ENCODE results near the gene AKAP6. TPM values are rescaled to one million over a fixed set of nuclear protein-coding genes. Genes with fewer than 3 reads are reported as not detected.
"Not testable (repeated sequence)": the region's sequence is repeated elsewhere in the genome, so short reads cannot be mapped to it uniquely, and the experiment has no call there.

AKAP6 gene
- total RNA-seq, 1 donor from 2014 or later, result 0.29 TPM

DNA sequence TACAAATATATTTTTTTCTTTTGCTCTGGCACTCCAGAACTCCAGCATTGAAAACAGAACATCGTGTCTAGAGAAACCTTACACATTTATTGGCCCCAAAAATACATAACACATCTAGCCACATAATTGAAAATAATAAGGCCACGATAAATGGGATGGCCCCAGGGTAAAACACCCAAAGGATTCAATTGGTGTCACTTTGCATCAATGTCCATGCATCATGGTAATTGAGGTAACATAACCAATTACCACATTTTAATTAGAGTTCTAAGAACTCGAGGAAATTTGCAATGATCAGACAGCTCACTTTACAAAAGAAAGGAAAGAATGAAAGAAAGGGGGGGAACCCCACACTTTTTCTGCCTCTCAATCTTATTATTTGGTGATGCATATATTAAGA, 457.8 kb downstream of the AKAP6 start:
- DNase-seq (ENCODE audit: extremely low read depth, low read depth, low spot score), result no peak

DNA sequence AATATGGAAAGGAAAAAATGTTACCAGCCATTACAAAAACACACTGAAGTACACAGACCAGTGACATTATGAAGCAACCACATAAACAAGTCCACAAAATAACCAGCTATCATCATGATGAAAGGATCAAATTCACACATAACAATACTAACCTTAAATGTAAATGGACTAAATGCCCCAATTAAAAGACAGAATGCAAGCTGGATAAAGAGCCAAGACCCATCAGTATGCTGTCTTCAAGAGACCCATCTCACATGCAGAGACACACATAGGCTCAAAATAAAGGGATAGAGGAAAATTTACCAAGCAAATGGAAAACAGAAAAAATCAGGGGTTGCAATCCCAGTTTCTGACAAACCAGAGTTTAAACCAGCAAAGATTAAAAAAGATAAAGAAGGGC, 463.9 kb downstream of the AKAP6 start:
- DNase-seq (ENCODE audit: extremely low read depth, low read depth, low spot score), result not testable (repeated sequence)

DNA sequence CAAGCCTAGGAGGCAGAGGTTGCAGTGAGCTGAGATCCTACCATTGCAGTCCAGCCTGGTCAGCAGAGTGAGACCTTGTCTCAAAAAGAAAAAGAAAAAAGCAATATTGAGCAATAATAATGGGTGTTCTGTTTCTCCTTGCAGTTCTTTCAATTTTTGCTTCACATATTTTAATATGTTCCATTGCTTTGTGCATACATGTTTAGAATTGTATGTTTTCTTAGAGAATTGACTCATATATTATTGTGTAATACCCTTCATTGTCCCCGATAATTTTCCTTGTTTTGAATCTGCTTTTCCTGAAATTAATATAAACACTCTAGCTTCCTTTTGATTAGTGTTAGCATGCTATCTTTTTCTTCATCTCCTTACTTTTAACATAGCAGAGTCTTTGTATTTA, 471.2 kb downstream of the AKAP6 start:
- DNase-seq (ENCODE audit: extremely low read depth, low read depth, low spot score), result no peak

DNA sequence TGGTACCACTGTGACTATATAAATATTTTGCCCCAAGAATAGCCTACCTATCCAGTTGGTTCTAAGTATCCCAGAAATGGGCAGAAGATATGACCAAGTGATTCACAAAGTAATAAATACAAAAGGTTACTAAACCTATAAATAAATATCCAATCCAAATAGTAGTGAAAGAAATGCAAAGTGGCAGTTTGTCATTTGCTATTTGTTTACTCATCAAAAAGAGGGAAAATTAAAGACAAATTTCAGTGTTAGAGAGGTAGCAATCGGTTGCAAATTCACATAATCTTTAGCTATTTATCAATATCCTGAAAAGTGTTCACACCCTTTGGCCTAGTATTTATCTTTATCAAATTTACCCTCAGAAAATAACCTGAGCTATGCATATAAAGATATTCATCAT, 473.2 kb downstream of the AKAP6 start:
- DNase-seq (ENCODE audit: extremely low read depth, low read depth, low spot score), result no peak

DNA sequence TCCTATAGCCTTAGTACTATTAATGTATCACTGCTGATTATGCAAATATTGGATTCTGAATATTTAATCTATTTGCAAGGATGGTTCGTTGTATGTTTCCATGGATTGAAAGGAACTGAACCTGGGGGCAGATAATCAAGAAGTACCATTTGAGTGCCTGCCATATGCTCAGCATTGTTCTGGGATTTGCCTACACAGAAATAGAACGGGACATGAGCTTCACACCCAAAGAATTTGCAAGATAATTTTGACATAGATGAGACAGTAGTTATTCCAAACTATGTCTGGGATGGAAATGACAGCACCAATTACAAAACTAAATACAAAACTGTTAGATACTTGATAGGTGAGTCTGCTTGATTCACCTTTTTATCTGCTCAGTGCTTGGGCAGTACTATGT, 476.9 kb downstream of the AKAP6 start:
- DNase-seq (ENCODE audit: extremely low read depth, low read depth, low spot score), result no peak

DNA sequence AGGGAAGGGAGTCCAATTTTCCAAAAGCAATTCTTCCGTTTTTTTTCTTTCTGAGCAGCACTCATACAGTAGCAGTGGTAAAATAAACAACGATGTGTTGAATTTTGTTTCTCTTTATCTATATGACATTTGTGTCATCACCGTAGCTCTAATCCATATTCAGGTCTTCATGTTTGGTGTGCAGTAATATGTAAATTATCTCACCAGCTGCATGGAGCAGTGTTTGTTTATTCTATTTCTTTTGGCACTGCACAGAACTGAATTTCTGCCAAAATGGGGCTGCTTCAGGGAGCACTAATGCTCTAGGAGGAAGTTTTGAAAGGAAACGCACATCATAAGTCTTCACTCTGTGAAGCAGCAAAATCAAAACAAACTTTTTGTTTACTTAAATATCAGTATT, 479.5 kb downstream of the AKAP6 start:
- DNase-seq (ENCODE audit: extremely low read depth, low read depth, low spot score), result no peak

DNA sequence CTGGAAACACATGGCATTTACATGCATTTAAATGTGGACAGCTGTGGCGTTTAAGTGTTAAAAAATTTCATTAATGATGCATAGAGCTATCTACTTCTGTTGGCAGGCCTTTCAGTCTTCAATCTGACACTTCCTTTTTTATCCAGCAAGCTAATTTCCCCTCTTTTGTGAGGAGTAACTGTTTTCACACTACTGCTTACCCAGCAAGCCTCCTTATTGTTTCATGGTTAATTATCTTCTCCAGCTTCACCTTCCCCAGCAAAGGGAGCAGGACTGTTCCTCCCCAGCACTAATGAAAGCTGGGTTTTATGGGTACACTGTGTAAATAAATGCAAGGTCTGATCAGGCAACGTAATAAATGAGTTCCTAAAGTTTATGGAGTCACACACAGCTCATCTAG, 480.2 kb downstream of the AKAP6 start:
- DNase-seq (ENCODE audit: extremely low read depth, low read depth, low spot score), result no peak

DNA sequence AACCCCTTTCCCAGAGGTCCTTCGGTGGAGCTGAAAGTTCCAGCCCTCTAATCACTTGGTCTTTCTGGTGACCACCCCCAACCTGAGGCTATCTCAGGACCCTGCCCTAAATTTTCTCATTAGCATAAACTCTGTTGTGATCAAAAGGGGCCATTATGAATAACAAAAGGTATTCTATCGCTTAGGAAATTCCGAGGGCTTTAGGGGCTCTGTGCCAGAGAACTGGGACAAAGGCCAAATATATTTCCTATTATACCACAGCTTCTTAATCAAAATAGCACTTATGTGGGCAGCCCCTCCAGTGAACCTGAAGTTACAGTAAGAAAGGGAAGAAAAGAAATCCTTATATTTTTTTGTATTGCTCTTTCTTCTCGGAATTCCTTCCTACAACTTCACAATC, 484.3 kb downstream of the AKAP6 start:
- no peak for DNase-seq (ENCODE audit: extremely low read depth, low read depth, low spot score)

DNA sequence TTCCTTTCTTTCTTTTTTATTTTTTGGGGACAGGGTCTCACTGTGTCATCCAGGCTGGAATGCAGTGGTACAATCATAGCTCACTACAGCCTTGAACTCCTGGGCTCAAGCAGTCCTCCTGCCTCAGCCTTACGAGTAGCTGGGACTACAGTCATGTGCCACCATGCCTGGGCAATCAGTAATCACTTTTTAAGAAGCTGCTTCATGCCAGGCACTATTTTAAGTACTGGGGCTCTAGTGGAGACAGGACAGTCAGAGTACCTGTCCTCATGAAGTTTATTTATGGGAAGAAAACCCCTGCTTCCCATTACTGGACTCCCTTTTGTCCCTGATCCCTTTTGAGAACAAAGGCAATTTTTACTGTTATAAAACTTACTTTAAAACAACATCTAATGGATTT, 485.6 kb downstream of the AKAP6 start:
- DNase-seq (ENCODE audit: extremely low read depth, low read depth, low spot score), result no peak

DNA sequence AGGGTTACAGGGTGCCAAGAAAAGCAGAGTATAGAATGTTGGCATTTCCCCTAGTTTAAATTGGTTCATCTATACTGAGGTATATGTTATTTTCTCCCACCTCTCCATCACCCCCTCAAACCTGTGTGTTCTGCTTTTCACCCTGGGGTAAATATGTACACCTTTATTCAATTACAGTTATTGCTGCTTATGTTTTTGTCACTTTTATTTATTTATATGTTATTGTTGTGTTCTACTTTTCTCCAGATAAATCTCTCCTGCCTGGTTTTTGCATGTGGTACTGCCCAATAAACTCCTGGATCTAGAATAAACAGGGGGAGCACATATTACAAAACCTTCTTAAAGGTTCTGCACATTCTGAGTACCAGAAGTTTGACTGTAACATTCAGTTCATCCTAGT, 487.5 kb downstream of the AKAP6 start:
- DNase-seq (ENCODE audit: extremely low read depth, low read depth, low spot score), result no peak

DNA sequence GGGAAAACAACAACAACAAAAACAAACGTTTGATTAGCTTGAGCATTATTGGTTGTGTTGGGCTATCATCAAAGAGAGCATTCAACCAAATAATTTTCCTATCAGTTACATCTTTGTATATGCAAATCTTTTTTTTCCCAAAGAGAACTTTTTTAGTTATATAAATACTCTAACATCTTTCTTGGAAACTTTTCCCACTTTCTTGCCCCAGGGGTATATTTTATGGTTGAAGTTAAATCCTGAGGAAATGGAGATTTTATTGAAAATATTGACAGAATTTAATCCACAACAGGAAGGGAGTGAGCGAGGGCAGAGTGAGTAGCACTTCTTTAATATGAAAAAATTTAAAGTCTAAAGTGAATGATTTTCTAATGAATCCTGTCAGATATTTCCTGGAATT, 488.7 kb downstream of the AKAP6 start:
- DNase-seq (ENCODE audit: extremely low read depth, low read depth, low spot score), result no peak

DNA sequence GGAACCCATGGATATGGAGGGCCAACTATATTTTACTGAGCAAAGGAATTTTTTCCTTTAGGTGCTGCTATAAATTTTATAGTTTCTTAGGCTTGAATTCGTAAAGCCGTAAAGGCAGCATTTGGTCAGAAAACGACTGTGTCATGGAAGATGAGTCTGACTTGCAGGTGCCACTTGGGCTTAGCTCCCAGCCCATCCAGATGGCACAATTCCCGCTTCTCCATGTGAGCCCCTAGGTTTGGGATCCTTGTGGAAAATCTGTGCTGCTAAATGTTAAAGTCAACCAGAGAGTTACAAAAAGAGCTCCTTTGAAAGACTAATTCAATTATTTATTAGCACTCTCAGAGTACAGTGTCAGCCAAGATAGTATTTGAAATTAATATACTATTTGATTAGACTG, 489.5 kb downstream of the AKAP6 start:
- no peak for DNase-seq (ENCODE audit: extremely low read depth, low read depth, low spot score)

DNA sequence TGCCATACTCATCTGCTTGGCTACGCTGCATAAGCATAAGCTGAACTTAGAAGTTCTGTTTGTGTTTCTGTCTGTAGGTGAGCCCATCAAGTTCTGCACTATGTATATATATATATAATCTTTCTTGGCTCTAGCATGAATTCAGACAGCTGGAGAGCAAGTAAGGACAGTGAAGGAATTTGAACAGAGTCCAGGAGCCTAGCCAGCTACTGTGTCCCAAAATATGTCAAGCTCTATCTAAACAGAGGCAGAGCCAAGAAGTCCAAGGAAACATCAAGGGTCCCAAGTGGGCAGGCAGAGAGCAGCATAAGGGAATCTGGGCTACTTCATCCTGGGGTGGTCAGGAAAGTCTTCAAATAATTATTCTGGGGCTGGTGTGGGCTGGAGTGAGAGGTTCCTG, 491.1 kb downstream of the AKAP6 start:
- no peak for DNase-seq (ENCODE audit: extremely low read depth, low read depth, low spot score)

DNA sequence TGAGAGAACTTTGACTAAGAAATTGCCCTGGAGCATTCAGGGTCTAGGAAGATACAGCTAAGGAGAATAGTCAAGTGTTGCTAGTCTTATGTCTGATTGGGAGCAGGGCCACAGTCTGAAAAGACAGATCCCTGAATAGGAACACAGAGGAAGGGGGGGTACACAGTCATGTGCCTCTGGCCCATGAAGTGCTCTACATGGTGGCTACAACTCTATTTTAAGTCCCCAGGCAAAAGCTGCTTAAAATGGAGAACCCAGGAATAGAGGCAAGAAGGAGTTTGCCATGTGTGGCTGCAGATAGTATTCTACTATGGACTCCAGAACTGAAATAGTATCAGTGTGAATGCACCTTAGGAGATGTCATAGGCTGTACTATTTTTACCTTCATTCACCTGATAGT, 491.6 kb downstream of the AKAP6 start:
- DNase-seq (ENCODE audit: extremely low read depth, low read depth, low spot score), result no peak

DNA sequence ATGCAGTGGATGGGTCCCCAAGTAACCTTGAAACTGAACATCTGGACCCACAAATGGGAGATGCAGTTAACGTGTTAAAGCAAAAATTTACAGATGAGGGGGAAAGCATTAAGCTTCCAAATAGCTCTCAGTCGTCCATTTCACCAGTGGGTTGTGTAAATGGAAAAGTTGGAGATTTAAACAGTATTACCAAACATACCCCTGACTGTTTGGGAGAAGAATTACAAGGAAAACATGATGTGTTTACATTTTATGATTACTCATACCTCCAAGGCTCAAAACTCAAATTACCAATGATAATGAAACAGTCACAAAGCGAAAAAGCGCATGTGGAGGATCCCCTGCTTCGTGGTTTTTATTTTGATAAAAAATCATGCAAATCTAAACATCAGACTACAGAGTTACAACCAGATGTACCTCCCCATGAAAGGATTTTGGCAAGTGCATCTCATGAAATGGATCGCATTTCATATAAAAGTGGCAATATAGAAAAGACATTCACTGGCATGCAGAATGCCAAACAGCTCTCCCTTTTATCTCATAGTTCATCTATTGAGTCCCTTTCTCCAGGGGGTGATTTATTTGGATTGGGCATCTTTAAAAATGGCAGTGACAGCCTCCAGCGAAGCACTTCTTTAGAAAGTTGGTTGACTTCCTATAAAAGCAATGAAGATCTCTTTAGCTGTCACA, 493.0 kb downstream of the AKAP6 start:
- no peak for DNase-seq (ENCODE audit: extremely low read depth, low read depth, low spot score)

DNA sequence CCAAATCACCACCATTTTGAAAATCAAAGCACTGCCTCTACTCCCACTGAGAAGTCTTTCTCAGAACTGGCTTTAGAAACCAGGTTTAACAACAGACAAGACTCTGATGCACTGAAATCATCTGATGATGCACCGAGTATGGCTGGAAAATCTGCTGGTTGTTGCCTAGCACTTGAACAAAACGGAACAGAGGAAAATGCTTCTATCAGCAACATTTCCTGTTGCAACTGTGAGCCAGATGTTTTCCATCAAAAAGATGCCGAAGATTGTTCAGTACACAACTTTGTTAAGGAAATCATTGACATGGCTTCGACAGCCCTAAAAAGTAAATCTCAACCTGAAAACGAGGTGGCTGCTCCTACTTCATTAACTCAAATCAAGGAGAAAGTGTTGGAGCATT, 494.6 kb downstream of the AKAP6 start:
- DNase-seq (ENCODE audit: extremely low read depth, low read depth, low spot score), result no peak

DNA sequence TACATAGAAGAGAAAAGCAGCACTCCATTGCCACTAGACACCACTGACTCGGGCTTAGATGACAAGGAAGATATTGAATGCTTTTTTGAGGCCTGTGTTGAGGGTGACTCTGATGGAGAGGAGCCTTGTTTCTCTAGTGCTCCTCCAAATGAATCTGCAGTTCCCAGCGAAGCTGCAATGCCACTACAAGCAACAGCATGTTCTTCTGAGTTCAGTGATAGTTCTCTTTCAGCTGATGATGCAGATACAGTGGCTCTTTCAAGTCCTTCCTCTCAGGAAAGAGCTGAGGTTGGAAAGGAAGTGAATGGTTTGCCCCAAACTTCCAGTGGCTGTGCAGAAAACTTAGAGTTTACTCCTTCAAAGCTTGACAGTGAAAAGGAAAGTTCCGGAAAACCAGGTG, 495.1 kb downstream of the AKAP6 start:
- no peak for DNase-seq (ENCODE audit: extremely low read depth, low read depth, low spot score)

DNA sequence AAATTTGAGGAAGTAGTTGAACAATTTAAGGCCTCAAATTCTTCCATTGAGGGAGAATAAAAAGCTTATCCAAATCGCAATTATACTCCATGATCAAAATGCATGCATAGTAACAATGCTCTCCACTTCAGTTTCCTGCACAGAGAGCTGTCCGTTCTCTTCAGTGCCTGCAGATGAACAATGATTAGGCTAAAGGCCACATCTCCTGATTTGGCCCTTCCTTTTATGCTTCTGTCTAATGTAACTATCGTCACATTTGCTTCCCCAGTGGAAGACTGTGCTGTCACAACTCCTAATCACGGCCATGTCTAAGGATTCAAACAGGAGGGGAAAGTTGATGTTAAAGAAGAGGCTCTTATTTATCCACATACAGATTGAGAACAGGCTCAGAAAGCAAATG, 496.0 kb downstream of the AKAP6 start:
- no peak for DNase-seq (ENCODE audit: extremely low read depth, low read depth, low spot score)

DNA sequence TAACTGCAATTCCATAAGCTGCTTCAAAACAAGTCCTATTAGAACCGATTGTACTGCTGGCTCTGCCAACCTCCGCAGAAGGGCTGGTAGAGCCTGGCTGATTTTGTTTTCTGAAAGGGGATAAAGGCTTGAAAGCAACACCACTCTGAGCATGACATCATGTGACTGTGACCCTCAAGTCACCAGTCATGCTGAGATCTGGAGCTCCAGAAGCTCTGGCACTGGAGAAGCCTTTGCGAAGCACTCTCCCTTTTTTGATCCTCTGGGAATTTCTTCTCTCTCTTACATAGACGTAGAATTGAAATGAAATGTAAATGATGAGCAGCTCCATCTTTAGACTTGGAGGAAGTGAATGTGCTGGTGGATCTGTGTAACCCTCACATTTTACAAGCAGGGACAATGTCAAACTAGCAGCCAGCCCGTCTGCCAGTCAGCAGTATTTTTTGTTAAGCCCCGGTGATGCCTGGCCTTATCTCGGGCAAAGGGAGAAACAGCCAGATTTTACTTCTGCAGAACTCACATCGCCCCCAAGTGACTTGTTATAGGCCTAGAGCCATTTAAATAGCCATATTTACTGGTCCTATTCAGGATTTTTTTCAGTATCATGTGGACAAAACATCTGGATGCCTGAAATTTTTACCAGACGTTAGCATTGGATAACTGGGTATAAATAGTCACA, 497.4 kb downstream of the AKAP6 start:
- DNase-seq (ENCODE audit: extremely low read depth, low read depth, low spot score), result no peak

DNA sequence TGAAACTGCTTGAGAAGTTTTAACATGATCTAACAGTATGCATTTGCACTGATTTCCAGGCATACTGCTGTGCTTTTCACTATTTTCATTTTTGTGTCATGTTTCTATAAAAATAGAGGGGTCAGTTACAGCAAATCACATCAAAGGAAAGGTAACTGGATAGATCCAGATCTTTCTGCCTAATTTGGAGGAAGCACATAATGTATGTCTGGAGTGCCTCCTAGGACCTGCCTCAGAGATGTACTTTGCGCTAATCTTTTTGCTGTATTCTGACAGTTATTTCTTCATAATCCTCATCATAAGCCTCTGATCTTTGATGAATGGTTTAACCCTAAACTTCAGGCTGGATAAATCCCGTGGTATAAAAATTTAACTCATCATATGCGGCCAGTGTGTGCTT, 498.4 kb downstream of the AKAP6 start:
- DNase-seq (ENCODE audit: extremely low read depth, low read depth, low spot score), result no peak

DNA sequence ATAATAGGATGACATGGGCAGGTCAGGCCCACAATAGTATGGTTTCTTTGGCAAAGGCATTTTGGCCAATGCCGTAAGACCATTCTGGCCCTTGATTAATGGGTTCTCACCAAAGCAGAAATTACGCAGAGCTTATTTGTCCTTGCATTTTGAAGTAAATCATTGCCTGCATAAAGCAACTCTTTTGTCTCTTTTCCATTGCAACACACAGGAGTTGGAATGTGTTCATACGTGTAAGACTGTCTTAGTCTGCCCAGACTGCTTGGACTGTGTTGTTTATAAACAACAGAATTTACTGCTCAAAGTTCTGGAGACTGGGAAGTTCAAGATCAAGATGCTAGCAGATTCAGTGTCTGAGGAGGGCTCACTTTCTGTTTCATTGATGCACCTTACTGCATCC, 506.8 kb downstream of the AKAP6 start:
- DNase-seq (ENCODE audit: extremely low read depth, low read depth, low spot score), result no peak

DNA sequence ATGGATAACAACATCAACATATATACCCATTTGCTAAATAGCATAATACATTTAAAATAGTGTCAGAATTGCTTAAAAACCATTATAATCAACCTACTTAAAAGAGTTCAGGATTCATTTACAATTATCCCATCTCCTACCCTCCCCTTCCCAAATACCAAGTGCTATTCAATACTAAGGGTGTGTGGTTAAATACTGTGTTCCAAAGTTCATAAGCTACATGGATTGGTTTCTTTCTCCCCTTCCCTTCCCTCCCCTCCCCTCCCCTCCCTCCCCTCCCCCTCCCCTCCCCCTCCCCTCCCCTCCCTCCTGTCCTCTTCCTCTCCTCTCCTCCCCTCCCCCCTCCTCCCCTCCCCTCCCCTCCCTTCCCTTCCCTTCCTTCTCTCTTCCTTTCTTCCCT, 512.6 kb downstream of the AKAP6 start:
- DNase-seq (ENCODE audit: extremely low read depth, low read depth, low spot score), result no peak

DNA sequence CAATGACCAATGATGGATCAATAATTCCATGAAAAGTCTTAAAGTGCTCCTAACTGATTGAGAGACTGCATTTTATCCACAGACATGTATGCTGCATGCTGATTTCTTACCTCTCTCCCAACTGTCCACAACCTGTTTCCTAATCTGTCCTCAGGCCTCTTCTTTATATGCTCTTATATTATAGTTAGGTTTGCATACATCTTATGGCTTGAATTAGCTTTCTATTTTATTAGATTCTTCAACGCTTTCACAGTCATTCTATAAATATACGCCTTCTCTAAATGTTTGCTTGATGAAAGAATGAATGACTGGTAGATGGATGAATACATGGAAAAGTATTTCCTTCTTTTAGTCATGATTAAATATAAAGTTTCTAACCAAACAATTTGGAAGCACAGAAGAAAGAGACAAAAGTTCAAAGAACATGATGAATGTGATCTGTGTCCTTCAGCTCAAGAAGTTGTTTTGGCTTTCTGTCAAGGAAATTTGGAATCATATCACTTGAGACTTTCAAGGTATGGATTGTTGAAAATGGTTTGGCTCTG, 517.8 kb downstream of the AKAP6 start:
- no peak for DNase-seq (ENCODE audit: extremely low read depth, low read depth, low spot score)

Data from glomerular endothelial cell (primary cell).